Loucy (cell line): Measurements from ENCODE around the gene KIF16B.

Source experiments
- H2AFZ ChIP-seq: fragments of 200-600 bp; sonication (generic); 2 replicates; pipeline ENCODE4 v1.6.0; 2016; ENCODE audit warnings: antibody characterized with exemption, mild to moderate bottlenecking, low read length, moderate library complexity
- H3F3A ChIP-seq: fragments of 200-600 bp; 2 replicates; pipeline ENCODE4 v1.6.0; 2016; ENCODE audit warnings: antibody characterized with exemption, low read depth, mild to moderate bottlenecking
- H3K27me3 ChIP-seq: fragments of 200-600 bp; sonication (generic); 2 replicates; pipeline ENCODE4 v1.6.1; 2014; ENCODE audit warnings: low read length, mild to moderate bottlenecking; ENCODE audit not compliant: insufficient read depth, poor library complexity, severe bottlenecking
- H3K36me3 ChIP-seq: fragments of 200-600 bp; sonication (generic); 2 replicates; pipeline ENCODE4 v1.6.1; 2016; ENCODE audit warnings: low read length; ENCODE audit not compliant: insufficient read depth
- H3K4me1 ChIP-seq: fragments of 200-600 bp; sonication (generic); 2 replicates; pipeline ENCODE4 v1.5.1; 2014; ENCODE audit warnings: low read length, mild to moderate bottlenecking; ENCODE audit not compliant: insufficient read depth, poor library complexity, severe bottlenecking
- H3K4me2 ChIP-seq: fragments of 200-600 bp; sonication (generic); 2 replicates; pipeline ENCODE4 v1.6.0; 2014; ENCODE audit warnings: antibody characterized with exemption, low read length, low read depth, mild to moderate bottlenecking; ENCODE audit not compliant: poor library complexity, severe bottlenecking
- H3K4me3 ChIP-seq: fragments of 200-600 bp; sonication (generic); 2 replicates; pipeline ENCODE4 v1.5.1; 2014; ENCODE audit warnings: low read length, mild to moderate bottlenecking, mixed read lengths; ENCODE audit not compliant: poor library complexity, severe bottlenecking
- H3K79me2 ChIP-seq: fragments of 200-600 bp; sonication (generic); 2 replicates; pipeline ENCODE4 v1.6.1; 2014; ENCODE audit warnings: low read length; ENCODE audit not compliant: insufficient read depth
- H3K9ac ChIP-seq: fragments of 200-600 bp; sonication (generic); 2 replicates; pipeline ENCODE4 v1.6.0; 2014; ENCODE audit warnings: mild to moderate bottlenecking, low read depth, low read length, moderate library complexity; ENCODE audit not compliant: poor library complexity, severe bottlenecking
- H3K9me2 ChIP-seq: fragments of 200-600 bp; sonication (generic); replicated peaks from 2 replicates; pipeline ENCODE4 v1.6.1; 2016; ENCODE audit warnings: low read depth, low read length, mixed read lengths
- H3K9me3 ChIP-seq: fragments of 200-600 bp; sonication (generic); 2 replicates; pipeline ENCODE4 v1.6.1; 2014; ENCODE audit warnings: mild to moderate bottlenecking, antibody characterized with exemption, low read length, low read depth; ENCODE audit not compliant: insufficient read depth
- H4K20me1 ChIP-seq: fragments of 200-600 bp; sonication (generic); 2 replicates; pipeline ENCODE4 v1.6.0; 2014; ENCODE audit warnings: antibody characterized with exemption, low read length, mild to moderate bottlenecking; ENCODE audit not compliant: insufficient read depth, poor library complexity, severe bottlenecking
- CTCF ChIP-seq: fragments of 200-600 bp; sonication (generic); conservative IDR thresholded peaks from 2 replicates; pipeline ENCODE4 v1.5.1; 2014; ENCODE audit warnings: mild to moderate bottlenecking, antibody characterized with exemption, low read length
- EZH2phosphoT487 ChIP-seq: fragments of 200-600 bp; IDR thresholded peaks from 2 replicates; pipeline ENCODE4 v1.6.1; 2018; ENCODE audit warnings: antibody characterized with exemption, mild to moderate bottlenecking, moderate library complexity, borderline replicate concordance

The KIF16B gene

GRCh38 chr20:16446246-16446645 lies 127.0 kb downstream of the KIF16B start:
- TF ChIP-seq CTCF (no peak), EZH2phosphoT487 (no peak)
- no peak overlapping the region for H3K4me2 ChIP-seq
- H3F3A ChIP-seq: no peaks in the 10 kb centered on the region
- no peaks in the 10 kb centered on the region for H3K27me3 ChIP-seq
- no peaks in the 10 kb centered on the region for H3K4me1 ChIP-seq
- H4K20me1 ChIP-seq: no peaks in the 10 kb centered on the region
- no peaks in the 10 kb centered on the region for H3K36me3 ChIP-seq
- H3K79me2 ChIP-seq: no peaks in the 10 kb centered on the region
- no peaks in the 10 kb centered on the region for H3K9me3 ChIP-seq
- no peak overlapping the region for H3K9ac ChIP-seq
- H3K9me2 ChIP-seq: no peaks in the 10 kb centered on the region
- no peak overlapping the region for H2AFZ ChIP-seq
- no peak overlapping the region for H3K4me3 ChIP-seq

- H3K9ac ChIP-seq: no peak overlapping the region
- TF ChIP-seq CTCF (no peak), EZH2phosphoT487 (no peak)
- no peaks in the 10 kb centered on the region for H3K4me1 ChIP-seq
- H3K9me2 ChIP-seq: no peaks in the 10 kb centered on the region
- H4K20me1 ChIP-seq: no peaks in the 10 kb centered on the region
- no peaks in the 10 kb centered on the region for H3K9me3 ChIP-seq
- H3K79me2 ChIP-seq: no peaks in the 10 kb centered on the region
- H3K4me2 ChIP-seq: no peak overlapping the region
- no peaks in the 10 kb centered on the region for H3K36me3 ChIP-seq
- H3K4me3 ChIP-seq: no peak overlapping the region
- H2AFZ ChIP-seq: no peak overlapping the region
- H3K27me3 ChIP-seq: no peaks in the 10 kb centered on the region
- H3F3A ChIP-seq: no peaks in the 10 kb centered on the region
Measured at GRCh38 chr20:16445482-16445881, 127.8 kb downstream of the KIF16B start.

GRCh38 chr20:16444057-16444777 lies 129.0 kb downstream of the KIF16B start:
- H3K36me3 ChIP-seq: no peaks in the 10 kb centered on the region
- no peaks in the 10 kb centered on the region for H3K27me3 ChIP-seq
- H3K4me1 ChIP-seq: no peaks in the 10 kb centered on the region
- H3K4me3 ChIP-seq: no peak overlapping the region
- TF ChIP-seq CTCF (no peak), EZH2phosphoT487 (no peak)
- H3K4me2 ChIP-seq: no peak overlapping the region
- H3K9me2 ChIP-seq: no peaks in the 10 kb centered on the region
- no peak overlapping the region for H3K9ac ChIP-seq
- no peak overlapping the region for H2AFZ ChIP-seq
- no peaks in the 10 kb centered on the region for H3F3A ChIP-seq
- peaks cover 3% of the 10 kb centered on the region; the same call in 1 of the 2 replicates for H3K9me3 ChIP-seq
- no peaks in the 10 kb centered on the region for H3K79me2 ChIP-seq
- H4K20me1 ChIP-seq: no peaks in the 10 kb centered on the region
